ENCODE results near the gene BPI.
"Not testable (repeated sequence)": the region's sequence is repeated elsewhere in the genome, so short reads cannot be mapped to it uniquely, and the experiment has no call there.

Gene BPI

GRCh38 chr20:38334016-38334415 is 30.1 kb downstream of the BPI start:
- no peak for TF ChIP-seq CTCF (IDR thresholded peaks at IDR 0.05; ENCODE audit: low read depth, low read length)
- H3K4me3 ChIP-seq (ENCODE audit: low read depth, low read length) = no peak overlapping the region

GRCh38 chr20:38336726-38337125 is 32.8 kb downstream of the BPI start:
- no peak for TF ChIP-seq CTCF (IDR thresholded peaks at IDR 0.05; ENCODE audit: low read depth, low read length)

GRCh38 chr20:38337561-38338140 is 33.7 kb downstream of the BPI start:
- TF ChIP-seq CTCF (IDR thresholded peaks at IDR 0.05; ENCODE audit: low read depth, low read length) = peak; percentile 27; the same call in 1 of the 2 replicates
- no peak overlapping the region for H3K4me3 ChIP-seq (ENCODE audit: low read depth, low read length)

More at GRCh38 chr20:38336726-38337125, 32.8 kb downstream of the BPI start:
- no peak overlapping the region for H3K4me3 ChIP-seq (ENCODE audit: low read depth, low read length)

- no peak for TF ChIP-seq CTCF (IDR thresholded peaks at IDR 0.05; ENCODE audit: low read depth, low read length)
- H3K4me3 ChIP-seq (ENCODE audit: low read depth, low read length) = no peak overlapping the region
Observed at GRCh38 chr20:38338849-38339520, 35.0 kb downstream of the BPI start.

- not testable (repeated sequence) for H3K4me3 ChIP-seq (ENCODE audit: low read depth, low read length)
Observed at GRCh38 chr20:38339521-38339896, 35.6 kb downstream of the BPI start.

GRCh38 chr20:38339997-38340396 is 36.0 kb downstream of the BPI start:
- no peak for TF ChIP-seq CTCF (IDR thresholded peaks at IDR 0.05; ENCODE audit: low read depth, low read length)
- H3K4me3 ChIP-seq (ENCODE audit: low read depth, low read length) = no peak overlapping the region

- no peak overlapping the region for H3K4me3 ChIP-seq (ENCODE audit: low read depth, low read length)
- no peak for TF ChIP-seq CTCF (IDR thresholded peaks at IDR 0.05; ENCODE audit: low read depth, low read length)
Observed at GRCh38 chr20:38340693-38341092, 36.7 kb downstream of the BPI start.

GRCh38 chr20:38342216-38342615 is 38.3 kb downstream of the BPI start:
- H3K4me3 ChIP-seq (ENCODE audit: low read depth, low read length) = no peak overlapping the region
- no peak for TF ChIP-seq CTCF (IDR thresholded peaks at IDR 0.05; ENCODE audit: low read depth, low read length)

All from WI38 (cell line).